HFFc6 (cell line): ENCODE results near the gene HMGXB3. TPM values are rescaled to one million over a fixed set of nuclear protein-coding genes. Genes with fewer than 3 reads are reported as not detected.

ENCODE experiments used
- DNase-seq: peaks from one replicate; pipeline ENCODE4 v3.0.0-alpha.2; 2018
- H3K27ac Mint-ChIP-seq: 2 replicates; pipeline ENCODE4 v1.8.0; 2020; ENCODE audit warnings: mild to moderate bottlenecking, mixed read lengths
- H3K27me3 Mint-ChIP-seq: 2 replicates; pipeline ENCODE4 v1.8.0; 2021; ENCODE audit warnings: mild to moderate bottlenecking, moderate library complexity, mixed read lengths; ENCODE audit not compliant: insufficient read depth
- H3K36me3 Mint-ChIP-seq: 2 replicates; pipeline ENCODE4 v1.8.0; 2021; ENCODE audit warnings: low read depth, mixed read lengths
- H3K4me1 Mint-ChIP-seq: 2 replicates; pipeline ENCODE4 v1.8.0; 2020; ENCODE audit warnings: low read depth, mixed read lengths
- H3K4me3 Mint-ChIP-seq: 2 replicates; pipeline ENCODE4 v1.8.0; 2020; ENCODE audit warnings: mild to moderate bottlenecking, moderate library complexity, mixed read lengths
- H3K9me3 Mint-ChIP-seq: 2 replicates; pipeline ENCODE4 v1.8.0; 2020; ENCODE audit warnings: mild to moderate bottlenecking, mixed read lengths
- CTCF ChIP-seq: fragments of 200-600 bp; sonication (generic); IDR thresholded peaks from 2 replicates; pipeline ENCODE4 v1.5.0; 2021; ENCODE audit warnings: antibody characterized with exemption, mild to moderate bottlenecking
- long read RNA-seq: library from polyadenylated mRNA; unstranded; transcript quantifications from one replicate; pipeline ENCODE4 v2.0.0, GENCODE V29; 2019
- total RNA-seq, 6 experiments: library from RNA; stranded (reverse); fragmentation: NEBNext Ultra II Directional; extraction: Animal tissue kit (Norgen Biotek cat#: 25700); gene quantifications; 2 replicates in 1 of 6; 3 replicates in 5 of 6; pipeline ENCODE4 v1.2.3, GENCODE V29; 2021

Gene HMGXB3, protein sequence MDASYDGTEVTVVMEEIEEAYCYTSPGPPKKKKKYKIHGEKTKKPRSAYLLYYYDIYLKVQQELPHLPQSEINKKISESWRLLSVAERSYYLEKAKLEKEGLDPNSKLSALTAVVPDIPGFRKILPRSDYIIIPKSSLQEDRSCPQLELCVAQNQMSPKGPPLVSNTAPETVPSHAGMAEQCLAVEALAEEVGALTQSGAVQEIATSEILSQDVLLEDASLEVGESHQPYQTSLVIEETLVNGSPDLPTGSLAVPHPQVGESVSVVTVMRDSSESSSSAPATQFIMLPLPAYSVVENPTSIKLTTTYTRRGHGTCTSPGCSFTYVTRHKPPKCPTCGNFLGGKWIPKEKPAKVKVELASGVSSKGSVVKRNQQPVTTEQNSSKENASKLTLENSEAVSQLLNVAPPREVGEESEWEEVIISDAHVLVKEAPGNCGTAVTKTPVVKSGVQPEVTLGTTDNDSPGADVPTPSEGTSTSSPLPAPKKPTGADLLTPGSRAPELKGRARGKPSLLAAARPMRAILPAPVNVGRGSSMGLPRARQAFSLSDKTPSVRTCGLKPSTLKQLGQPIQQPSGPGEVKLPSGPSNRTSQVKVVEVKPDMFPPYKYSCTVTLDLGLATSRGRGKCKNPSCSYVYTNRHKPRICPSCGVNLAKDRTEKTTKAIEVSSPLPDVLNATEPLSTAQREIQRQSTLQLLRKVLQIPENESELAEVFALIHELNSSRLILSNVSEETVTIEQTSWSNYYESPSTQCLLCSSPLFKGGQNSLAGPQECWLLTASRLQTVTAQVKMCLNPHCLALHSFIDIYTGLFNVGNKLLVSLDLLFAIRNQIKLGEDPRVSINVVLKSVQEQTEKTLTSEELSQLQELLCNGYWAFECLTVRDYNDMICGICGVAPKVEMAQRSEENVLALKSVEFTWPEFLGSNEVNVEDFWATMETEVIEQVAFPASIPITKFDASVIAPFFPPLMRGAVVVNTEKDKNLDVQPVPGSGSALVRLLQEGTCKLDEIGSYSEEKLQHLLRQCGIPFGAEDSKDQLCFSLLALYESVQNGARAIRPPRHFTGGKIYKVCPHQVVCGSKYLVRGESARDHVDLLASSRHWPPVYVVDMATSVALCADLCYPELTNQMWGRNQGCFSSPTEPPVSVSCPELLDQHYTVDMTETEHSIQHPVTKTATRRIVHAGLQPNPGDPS (N-terminal part only)
- 10 to 100 TPM; 38.2 to 42.5 (median 40.5) TPM for total RNA-seq
- long read RNA-seq, full-length matches to known transcripts: 3 of 15 reads
- long read RNA-seq, partial matches to known transcripts: 9 of 15 reads
- long read RNA-seq, other reads (novel, unspliced or antisense): 3 of 15 reads

GRCh38 chr5:150000256-150000989, at the start of gene HMGXB3, which contains the start of gene TIGD6:
TSS of gene HMGXB3 (plus strand) at chr5:150000739. CDS start at chr5:150004853, 4,114 bp downstream.
TSS of gene TIGD6 (minus strand) at chr5:150000654. CDS start at chr5:149996348, 4,306 bp downstream.
- DNase-seq: peak; percentile 94
- Mint-ChIP-seq H3K9me3 (no peaks in the 10 kb centered on the region; the same call in 1 of the 2 replicates), H3K27ac (peak within 1 kb of the TSS; percentile 95), H3K27me3 (peaks cover 2% of the 10 kb centered on the region; the same call in 1 of the 2 replicates), H3K4me3 (peak within 1 kb of the TSS; percentile 88), H3K4me1 (peaks cover 56% of the 10 kb centered on the region), H3K36me3 (peaks cover 43% of the 10 kb centered on the region)
- peak; percentile 37 for TF ChIP-seq CTCF

DNA sequence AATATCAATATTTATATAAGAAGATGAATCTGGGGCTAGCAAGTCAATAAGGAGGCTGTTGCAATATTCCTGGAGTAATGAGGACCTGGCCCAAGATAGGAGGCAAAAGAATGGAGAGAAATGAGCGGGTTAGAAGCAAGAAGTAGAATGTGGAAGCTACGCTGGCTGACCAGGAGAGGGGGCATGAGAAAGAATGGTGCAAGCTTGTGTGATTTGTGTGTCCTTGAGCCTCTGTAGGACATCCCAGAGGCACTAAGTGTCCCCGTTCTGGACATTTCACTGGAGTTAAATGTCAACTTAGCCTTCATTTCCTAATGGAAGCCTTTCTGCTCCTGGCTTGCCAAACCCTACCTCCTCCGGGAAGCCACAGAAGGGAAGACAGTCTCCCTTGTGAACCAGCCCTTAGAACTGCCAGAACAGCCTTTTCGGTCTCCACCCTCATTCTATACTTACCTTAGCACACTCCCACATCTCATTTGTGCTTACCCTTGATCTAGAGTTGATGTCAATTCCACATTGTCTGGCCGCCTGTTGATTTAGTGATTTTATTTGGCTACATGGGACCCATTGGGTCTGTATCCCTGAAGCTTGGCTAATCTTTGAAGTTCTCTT, 49.3 kb upstream of the HMGXB3 start:
- H3K4me1 Mint-ChIP-seq: no peaks in the 10 kb centered on the region
- DNase-seq: no peak
- no peak overlapping the region for H3K27ac Mint-ChIP-seq
- H3K9me3 Mint-ChIP-seq: no peaks in the 10 kb centered on the region
- peaks cover 14% of the 10 kb centered on the region for H3K27me3 Mint-ChIP-seq
- H3K4me3 Mint-ChIP-seq: no peak overlapping the region
- 0 out of 2 replicates have a peak, but pooled peaks have one; percentile 13 for TF ChIP-seq CTCF
- H3K36me3 Mint-ChIP-seq: no peaks in the 10 kb centered on the region

GRCh38 chr5:149953436-149954121, 47.0 kb upstream of the HMGXB3 start:
- H3K36me3 Mint-ChIP-seq: no peaks in the 10 kb centered on the region
- peaks cover 22% of the 10 kb centered on the region; the same call in 1 of the 2 replicates for H3K4me1 Mint-ChIP-seq
- no peak for TF ChIP-seq CTCF
- H3K9me3 Mint-ChIP-seq: no peaks in the 10 kb centered on the region
- H3K27ac Mint-ChIP-seq: no peak overlapping the region
- H3K27me3 Mint-ChIP-seq: peaks cover 7% of the 10 kb centered on the region
- no peak for DNase-seq
- no peak overlapping the region for H3K4me3 Mint-ChIP-seq

GRCh38 chr5:149954798-149955197, 45.7 kb upstream of the HMGXB3 start:
- Mint-ChIP-seq H3K4me3 (no peak overlapping the region), H3K36me3 (no peaks in the 10 kb centered on the region), H3K9me3 (no peaks in the 10 kb centered on the region), H3K4me1 (peaks cover 33% of the 10 kb centered on the region), H3K27me3 (peaks cover 7% of the 10 kb centered on the region), H3K27ac (no peak overlapping the region)
- no peak for TF ChIP-seq CTCF
- no peak for DNase-seq
